A204.1 (cell line): ENCODE measurements around the gene EDDM3A.

Source experiments
- FAIRE-seq: peaks from 2 replicates; lab custom pipeline; 2012; peaks lifted over from hg19 to GRCh38; lab: Jason Lieb, UNC

The EDDM3A gene

GRCh38 chr14:20789230-20789813 lies 43.6 kb downstream of the EDDM3A start:
- FAIRE-seq = no peak

- no peak for FAIRE-seq
Measured at GRCh38 chr14:20790464-20791116, 44.9 kb downstream of the EDDM3A start.

GRCh38 chr14:20791187-20791586 lies 45.5 kb downstream of the EDDM3A start:
- no peak for FAIRE-seq

- no peak for FAIRE-seq
Measured at GRCh38 chr14:20791597-20791996, 45.9 kb downstream of the EDDM3A start.

- no peak for FAIRE-seq
Measured at GRCh38 chr14:20792556-20792955, 46.9 kb downstream of the EDDM3A start.

GRCh38 chr14:20794644-20795369 lies 49.1 kb downstream of the EDDM3A start:
- FAIRE-seq = no peak

GRCh38 chr14:20797164-20797563 lies 51.5 kb downstream of the EDDM3A start:
- no peak for FAIRE-seq
